Neural cell (in vitro differentiated cells): ENCODE data around the gene CSK. TPM values are rescaled to one million over a fixed set of nuclear protein-coding genes. Genes with fewer than 3 reads are reported as not detected.
A peak's percentile ranks its signal among the peaks of the same experiment; 100 is the strongest.

ENCODE experiments used
- H2AFZ ChIP-seq: fragments of 200-600, 300-800 bp; sonication (generic), shearing (Covaris generic); 2 replicates; pipeline ENCODE4 v1.6.0; 2014; ENCODE audit warnings: low read depth, mild to moderate bottlenecking, antibody characterized with exemption, low read length, moderate library complexity
- H3F3A ChIP-seq: fragments of 200-600 bp; shearing (Covaris generic); 2 replicates; pipeline ENCODE4 v1.6.1; 2016; ENCODE audit warnings: mild to moderate bottlenecking, moderate library complexity, mixed read lengths, antibody characterized with exemption, low read length; ENCODE audit not compliant: insufficient read depth, poor library complexity, severe bottlenecking
- H3K27ac ChIP-seq: fragments of 200-600, 300-800 bp; sonication (generic), shearing (Covaris generic); 2 replicates; pipeline ENCODE4 v1.5.1; 2014; ENCODE audit warnings: mild to moderate bottlenecking, low read length, moderate library complexity
- H3K27me3 ChIP-seq: fragments of 300-800, 200-600 bp; sonication (generic), shearing (Covaris generic); 2 replicates; pipeline ENCODE4 v1.6.0; 2014; ENCODE audit warnings: mild to moderate bottlenecking, low read depth, low read length, moderate library complexity; ENCODE audit not compliant: insufficient read depth
- H3K36me3 ChIP-seq: fragments of 300-800, 200-600 bp; sonication (generic), shearing (Covaris generic); 2 replicates; pipeline ENCODE4 v1.5.1; 2014; ENCODE audit warnings: mild to moderate bottlenecking, antibody characterized with exemption, low read length, moderate library complexity; ENCODE audit not compliant: insufficient read depth
- H3K4me2 ChIP-seq: fragments of 300-800, 200-600 bp; sonication (generic), shearing (Covaris generic); 2 replicates; pipeline ENCODE4 v1.6.0; 2014; ENCODE audit warnings: mild to moderate bottlenecking, low read length
- H3K4me3 ChIP-seq: fragments of 300-800, 200-600 bp; sonication (generic), shearing (Covaris generic); 2 replicates; pipeline ENCODE4 v1.5.1; 2014; ENCODE audit warnings: mild to moderate bottlenecking, low read length, moderate library complexity
- H3K79me2 ChIP-seq: fragments of 200-600 bp; shearing (Covaris generic); replicated peaks from 2 replicates; pipeline ENCODE4 v1.6.0; 2014; ENCODE audit warnings: mild to moderate bottlenecking, low read length, moderate library complexity; ENCODE audit not compliant: insufficient read depth
- H3K9ac ChIP-seq: fragments of 300-800, 200-600 bp; sonication (generic), shearing (Covaris generic); 2 replicates; pipeline ENCODE4 v1.6.1; 2016; ENCODE audit warnings: mild to moderate bottlenecking, low read length, mixed read lengths
- H3K9me2 ChIP-seq: fragments of 200-600 bp; shearing (Covaris generic); 2 replicates; pipeline ENCODE4 v1.6.1; 2016; ENCODE audit warnings: mild to moderate bottlenecking, low read length, mixed read lengths; ENCODE audit not compliant: insufficient read depth
- H3K9me3 ChIP-seq: fragments of 200-600, 300-800 bp; sonication (generic), shearing (Covaris generic); 2 replicates; pipeline ENCODE4 v1.6.1; 2016; ENCODE audit warnings: mild to moderate bottlenecking, mixed run types, low read length, moderate library complexity, mixed read lengths
- H4K20me1 ChIP-seq: fragments of 200-600 bp; shearing (Covaris generic); 2 replicates; pipeline ENCODE4 v1.6.1; 2016; ENCODE audit warnings: mild to moderate bottlenecking, mixed run types; ENCODE audit not compliant: insufficient read depth
- EP300 ChIP-seq: fragments of 450-650 bp; conservative IDR thresholded peaks from 2 replicates; pipeline ENCODE4 v1.6.1; 2014; ENCODE audit warnings: antibody characterized with exemption, mild to moderate bottlenecking, moderate library complexity; ENCODE audit not compliant: poor library complexity, severe bottlenecking
- EZH2 ChIP-seq: fragments of 200-600, 300-800 bp; shearing (Covaris generic), sonication (generic); IDR thresholded peaks from 2 replicates; pipeline ENCODE4 v1.6.1; 2014; ENCODE audit warnings: antibody characterized with exemption, low read length, borderline replicate concordance, mild to moderate bottlenecking; ENCODE audit not compliant: insufficient read depth, poor library complexity, severe bottlenecking
- MXI1 ChIP-seq: fragments of 450-650 bp; conservative IDR thresholded peaks from 2 replicates; pipeline ENCODE4 v1.6.1; 2014; ENCODE audit warnings: antibody characterized with exemption, mild to moderate bottlenecking; ENCODE audit not compliant: poor library complexity, severe bottlenecking
- POLR2AphosphoS5 ChIP-seq: IDR thresholded peaks from 2 replicates; pipeline ENCODE4 v1.6.1; 2012
- RAD21 ChIP-seq: fragments of 450-650 bp; conservative IDR thresholded peaks from 2 replicates; pipeline ENCODE4 v1.6.1; 2014; ENCODE audit warnings: antibody characterized with exemption, mild to moderate bottlenecking, moderate library complexity
- SMC3 ChIP-seq: fragments of 450-650 bp; conservative IDR thresholded peaks from 2 replicates; pipeline ENCODE4 v1.6.1; 2014; ENCODE audit warnings: antibody characterized with exemption, mild to moderate bottlenecking, moderate library complexity; ENCODE audit not compliant: poor library complexity
- TAF1 ChIP-seq: IDR thresholded peaks from 2 replicates; pipeline ENCODE4 v1.6.1; 2012; ENCODE audit warnings: low read depth
- polyA plus RNA-seq: library from polyadenylated mRNA; depleted of rRNA; stranded (reverse); fragments of >200 nt; gene quantifications from 2 replicates; pipeline ENCODE4 v1.2.3, GENCODE V29; 2014
- TF ChIP-seq, protein P1 (sequence below): fragments of 450-650 bp; IDR thresholded peaks from 2 replicates; pipeline ENCODE4 v1.5.1; 2014; ENCODE audit warnings: antibody characterized with exemption, mild to moderate bottlenecking, moderate library complexity; ENCODE audit not compliant: poor library complexity, severe bottlenecking
- TF ChIP-seq, protein P2 (sequence below): IDR thresholded peaks from 2 replicates; pipeline ENCODE4 v1.6.1; 2012; ENCODE audit warnings: borderline replicate concordance

The CSK gene
- polyA plus RNA-seq, 1 donor from 2014 or later: 45.5 TPM

DNA sequence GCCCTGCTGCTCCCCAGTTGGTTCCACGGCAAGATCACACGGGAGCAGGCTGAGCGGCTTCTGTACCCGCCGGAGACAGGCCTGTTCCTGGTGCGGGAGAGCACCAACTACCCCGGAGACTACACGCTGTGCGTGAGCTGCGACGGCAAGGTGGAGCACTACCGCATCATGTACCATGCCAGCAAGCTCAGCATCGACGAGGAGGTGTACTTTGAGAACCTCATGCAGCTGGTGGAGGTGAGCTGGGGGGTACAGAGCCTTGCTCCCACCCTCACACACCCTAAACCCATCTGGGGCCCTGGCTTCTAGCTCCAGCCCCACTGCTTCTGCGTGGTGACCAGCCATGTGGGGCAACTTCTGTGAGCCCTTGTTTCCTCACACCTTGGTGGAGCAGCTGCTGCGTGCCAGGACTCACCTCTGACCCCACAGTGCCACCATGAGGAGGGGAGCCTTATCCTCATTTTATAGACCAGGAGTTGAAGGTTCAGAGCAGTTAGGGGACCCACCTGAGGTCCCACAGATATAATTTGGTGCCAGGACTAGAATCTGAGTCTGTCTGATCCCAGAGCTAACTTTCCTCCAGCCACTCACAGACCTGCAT lies 17.5 kb downstream of the CSK start:
- Histone ChIP-seq H3K79me2 (peaks cover 4% of the 10 kb centered on the region), H3K27me3 (no peaks in the 10 kb centered on the region), H3K9ac (no peak overlapping the region), H3K27ac (no peak overlapping the region), H3K9me2 (no peaks in the 10 kb centered on the region), H2AFZ (no peak overlapping the region), H4K20me1 (no peaks in the 10 kb centered on the region), H3K4me3 (no peak overlapping the region), H3K9me3 (no peaks in the 10 kb centered on the region), H3F3A (no peaks in the 10 kb centered on the region), H3K36me3 (peaks cover 4% of the 10 kb centered on the region), H3K4me2 (no peak overlapping the region)
- TF ChIP-seq TAF1 (no peak), EZH2 (no peak), POLR2AphosphoS5 (no peak), RAD21 (no peak), SMC3 (no peak), EP300 (no peak), MXI1 (no peak)
- TF ChIP-seq, protein P1, sequence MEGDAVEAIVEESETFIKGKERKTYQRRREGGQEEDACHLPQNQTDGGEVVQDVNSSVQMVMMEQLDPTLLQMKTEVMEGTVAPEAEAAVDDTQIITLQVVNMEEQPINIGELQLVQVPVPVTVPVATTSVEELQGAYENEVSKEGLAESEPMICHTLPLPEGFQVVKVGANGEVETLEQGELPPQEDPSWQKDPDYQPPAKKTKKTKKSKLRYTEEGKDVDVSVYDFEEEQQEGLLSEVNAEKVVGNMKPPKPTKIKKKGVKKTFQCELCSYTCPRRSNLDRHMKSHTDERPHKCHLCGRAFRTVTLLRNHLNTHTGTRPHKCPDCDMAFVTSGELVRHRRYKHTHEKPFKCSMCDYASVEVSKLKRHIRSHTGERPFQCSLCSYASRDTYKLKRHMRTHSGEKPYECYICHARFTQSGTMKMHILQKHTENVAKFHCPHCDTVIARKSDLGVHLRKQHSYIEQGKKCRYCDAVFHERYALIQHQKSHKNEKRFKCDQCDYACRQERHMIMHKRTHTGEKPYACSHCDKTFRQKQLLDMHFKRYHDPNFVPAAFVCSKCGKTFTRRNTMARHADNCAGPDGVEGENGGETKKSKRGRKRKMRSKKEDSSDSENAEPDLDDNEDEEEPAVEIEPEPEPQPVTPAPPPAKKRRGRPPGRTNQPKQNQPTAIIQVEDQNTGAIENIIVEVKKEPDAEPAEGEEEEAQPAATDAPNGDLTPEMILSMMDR: no peak
- TF ChIP-seq, protein P2, sequence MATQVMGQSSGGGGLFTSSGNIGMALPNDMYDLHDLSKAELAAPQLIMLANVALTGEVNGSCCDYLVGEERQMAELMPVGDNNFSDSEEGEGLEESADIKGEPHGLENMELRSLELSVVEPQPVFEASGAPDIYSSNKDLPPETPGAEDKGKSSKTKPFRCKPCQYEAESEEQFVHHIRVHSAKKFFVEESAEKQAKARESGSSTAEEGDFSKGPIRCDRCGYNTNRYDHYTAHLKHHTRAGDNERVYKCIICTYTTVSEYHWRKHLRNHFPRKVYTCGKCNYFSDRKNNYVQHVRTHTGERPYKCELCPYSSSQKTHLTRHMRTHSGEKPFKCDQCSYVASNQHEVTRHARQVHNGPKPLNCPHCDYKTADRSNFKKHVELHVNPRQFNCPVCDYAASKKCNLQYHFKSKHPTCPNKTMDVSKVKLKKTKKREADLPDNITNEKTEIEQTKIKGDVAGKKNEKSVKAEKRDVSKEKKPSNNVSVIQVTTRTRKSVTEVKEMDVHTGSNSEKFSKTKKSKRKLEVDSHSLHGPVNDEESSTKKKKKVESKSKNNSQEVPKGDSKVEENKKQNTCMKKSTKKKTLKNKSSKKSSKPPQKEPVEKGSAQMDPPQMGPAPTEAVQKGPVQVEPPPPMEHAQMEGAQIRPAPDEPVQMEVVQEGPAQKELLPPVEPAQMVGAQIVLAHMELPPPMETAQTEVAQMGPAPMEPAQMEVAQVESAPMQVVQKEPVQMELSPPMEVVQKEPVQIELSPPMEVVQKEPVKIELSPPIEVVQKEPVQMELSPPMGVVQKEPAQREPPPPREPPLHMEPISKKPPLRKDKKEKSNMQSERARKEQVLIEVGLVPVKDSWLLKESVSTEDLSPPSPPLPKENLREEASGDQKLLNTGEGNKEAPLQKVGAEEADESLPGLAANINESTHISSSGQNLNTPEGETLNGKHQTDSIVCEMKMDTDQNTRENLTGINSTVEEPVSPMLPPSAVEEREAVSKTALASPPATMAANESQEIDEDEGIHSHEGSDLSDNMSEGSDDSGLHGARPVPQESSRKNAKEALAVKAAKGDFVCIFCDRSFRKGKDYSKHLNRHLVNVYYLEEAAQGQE: no peak

DNA sequence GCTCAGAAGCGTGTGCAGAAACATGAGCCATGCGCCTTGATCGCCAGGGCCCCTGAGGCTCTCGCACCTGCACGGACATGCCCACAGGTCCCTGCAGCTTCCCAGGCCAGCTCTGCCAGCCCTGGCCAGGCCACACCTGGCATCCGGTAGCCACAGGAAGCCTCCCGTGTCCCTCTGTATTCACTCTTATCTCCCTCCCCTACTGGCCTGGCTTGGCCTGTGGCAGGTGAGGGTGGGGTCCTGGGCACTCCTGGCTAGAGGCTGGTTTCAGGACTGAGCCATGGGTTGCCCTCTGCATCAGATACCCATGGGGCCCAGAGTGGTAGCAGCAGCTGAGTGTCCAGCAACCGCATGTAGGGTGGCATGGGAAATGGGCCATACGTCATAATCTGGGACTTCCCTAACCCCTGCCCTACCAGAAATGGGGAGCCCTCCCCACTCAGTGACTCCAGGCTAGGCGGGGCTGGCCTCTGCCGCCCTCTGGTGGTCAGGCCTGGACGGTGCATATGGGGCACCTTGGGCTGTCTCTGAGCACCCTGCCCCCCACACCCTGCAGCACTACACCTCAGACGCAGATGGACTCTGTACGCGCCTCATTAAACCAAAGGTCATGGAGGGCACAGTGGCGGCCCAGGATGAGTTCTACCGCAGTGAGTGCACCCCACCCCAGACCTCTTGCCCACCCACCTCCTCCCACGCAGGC lies 18.1 kb downstream of the CSK start:
- peaks cover 4% of the 10 kb centered on the region for H3K36me3 ChIP-seq
- no peaks in the 10 kb centered on the region for H3K9me3 ChIP-seq
- no peak overlapping the region for H3K4me2 ChIP-seq
- H3K9ac ChIP-seq: no peak overlapping the region
- H3K4me3 ChIP-seq: no peak overlapping the region
- no peaks in the 10 kb centered on the region for H3K27me3 ChIP-seq
- H3K9me2 ChIP-seq: no peaks in the 10 kb centered on the region
- H3F3A ChIP-seq: no peaks in the 10 kb centered on the region
- no peak overlapping the region for H2AFZ ChIP-seq
- H3K79me2 ChIP-seq: peaks cover 4% of the 10 kb centered on the region
- no peak overlapping the region for H3K27ac ChIP-seq
- H4K20me1 ChIP-seq: no peaks in the 10 kb centered on the region
- TF ChIP-seq SMC3 (peak; percentile 42), RAD21 (peak; percentile 33), EP300 (no peak)
- TF ChIP-seq, protein P1: peak; percentile 70
